ENCODE data around the gene PGLYRP4. TPM values are rescaled to one million over a fixed set of nuclear protein-coding genes. Genes with fewer than 3 reads are reported as not detected.
"Not testable (repeated sequence)": the region's sequence is repeated elsewhere in the genome, so short reads cannot be mapped to it uniquely, and the experiment has no call there.

The PGLYRP4 gene
- total RNA-seq, 1 donor from 2014 or later, result not detected

GRCh38 chr1:153340356-153340755 is 8.3 kb downstream of the PGLYRP4 start:
- no peak for DNase-seq (ENCODE audit: low read depth, low spot score)

DNA sequence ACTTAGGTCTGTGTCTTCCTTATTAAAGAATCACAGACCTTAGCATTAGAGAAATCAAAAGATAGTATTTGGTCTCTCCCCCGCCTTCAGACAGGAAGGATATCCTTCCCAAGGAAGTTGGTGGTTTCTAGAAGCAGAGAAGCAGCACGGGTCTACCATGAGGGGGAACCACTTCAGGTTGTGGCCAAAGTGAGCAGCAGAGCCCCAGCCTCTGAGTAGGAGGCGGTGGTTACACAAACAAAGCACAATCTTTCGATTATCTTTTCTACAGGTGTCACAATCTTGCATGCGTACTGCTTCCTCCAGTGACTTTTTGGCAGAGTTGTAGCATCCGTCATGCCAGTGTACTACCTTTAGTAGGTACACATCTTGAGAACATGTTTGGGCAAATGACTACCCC is 8.8 kb downstream of the PGLYRP4 start:
- DNase-seq (ENCODE audit: low read depth, low spot score), result no peak

GRCh38 chr1:153337980-153338853 is 10.4 kb downstream of the PGLYRP4 start:
- DNase-seq (ENCODE audit: low read depth, low spot score), result no peak

GRCh38 chr1:153336650-153337049 is 12.0 kb downstream of the PGLYRP4 start:
- DNase-seq (ENCODE audit: low read depth, low spot score), result no peak

- DNase-seq (ENCODE audit: low read depth, low spot score), result no peak
Measured at GRCh38 chr1:153333902-153334301, 14.7 kb downstream of the PGLYRP4 start.

GRCh38 chr1:153324912-153325311 is 23.7 kb downstream of the PGLYRP4 start:
- DNase-seq (ENCODE audit: low read depth, low spot score), result no peak

- no peak for DNase-seq (ENCODE audit: low read depth, low spot score)
Measured at GRCh38 chr1:153322568-153322967, 26.1 kb downstream of the PGLYRP4 start.

GRCh38 chr1:153318145-153318544 is 30.5 kb downstream of the PGLYRP4 start:
- DNase-seq (ENCODE audit: low read depth, low spot score), result not testable (repeated sequence)

- DNase-seq (ENCODE audit: low read depth, low spot score), result not testable (repeated sequence)
Measured at GRCh38 chr1:153316013-153316412, 32.6 kb downstream of the PGLYRP4 start.

DNA sequence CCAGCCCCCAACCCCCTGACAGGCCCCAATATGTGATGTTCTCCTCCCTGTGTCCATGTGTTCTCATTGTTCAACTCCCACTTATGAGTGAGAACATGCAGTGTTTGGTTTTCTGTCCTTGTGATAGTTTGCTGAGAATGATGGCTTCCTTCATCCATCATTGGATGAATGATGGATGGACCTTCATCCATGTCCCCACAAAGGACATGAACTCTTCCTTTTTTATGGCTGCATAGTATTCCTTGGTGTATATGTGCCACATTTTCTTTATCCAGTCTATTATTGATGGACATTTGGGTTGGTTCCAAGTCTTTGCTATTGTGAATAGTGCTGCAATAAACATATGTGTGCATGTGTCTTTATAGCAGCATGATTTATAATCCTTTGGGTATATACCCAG is 34.3 kb downstream of the PGLYRP4 start:
- DNase-seq (ENCODE audit: low read depth, low spot score), result not testable (repeated sequence)

- no peak for DNase-seq (ENCODE audit: low read depth, low spot score)
Measured at GRCh38 chr1:153313288-153313687, 35.4 kb downstream of the PGLYRP4 start.

- DNase-seq (ENCODE audit: low read depth, low spot score), result no peak
Measured at GRCh38 chr1:153312570-153313186, 36.0 kb downstream of the PGLYRP4 start, which contains the start of gene PGLYRP3. TSS of gene PGLYRP3 (minus strand) at chr1:153312952. CDS start at chr1:153310665, 2,287 bp downstream.

GRCh38 chr1:153310526-153310925 is 38.1 kb downstream of the PGLYRP4 start:
- DNase-seq (ENCODE audit: low read depth, low spot score), result no peak

DNA sequence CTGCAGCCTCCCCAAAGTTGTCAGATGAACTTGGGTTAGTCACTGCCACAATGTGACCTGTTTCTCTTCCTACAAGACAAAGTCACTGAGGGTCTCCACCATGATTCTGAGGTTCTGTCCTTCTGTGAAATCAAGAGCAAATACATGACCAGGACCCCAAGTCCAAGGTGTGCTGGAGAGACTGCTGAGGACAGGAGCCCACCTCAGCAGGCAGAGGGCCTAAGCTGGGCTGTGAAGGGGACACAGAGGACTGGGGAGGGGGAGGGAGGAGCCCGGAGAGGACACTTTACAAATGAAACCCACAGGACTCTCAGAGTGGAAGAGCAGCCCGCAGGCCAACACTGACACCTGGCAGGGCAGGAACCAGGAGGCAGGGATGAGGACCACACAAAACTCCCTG is 39.2 kb downstream of the PGLYRP4 start:
- DNase-seq (ENCODE audit: low read depth, low spot score), result no peak

DNA sequence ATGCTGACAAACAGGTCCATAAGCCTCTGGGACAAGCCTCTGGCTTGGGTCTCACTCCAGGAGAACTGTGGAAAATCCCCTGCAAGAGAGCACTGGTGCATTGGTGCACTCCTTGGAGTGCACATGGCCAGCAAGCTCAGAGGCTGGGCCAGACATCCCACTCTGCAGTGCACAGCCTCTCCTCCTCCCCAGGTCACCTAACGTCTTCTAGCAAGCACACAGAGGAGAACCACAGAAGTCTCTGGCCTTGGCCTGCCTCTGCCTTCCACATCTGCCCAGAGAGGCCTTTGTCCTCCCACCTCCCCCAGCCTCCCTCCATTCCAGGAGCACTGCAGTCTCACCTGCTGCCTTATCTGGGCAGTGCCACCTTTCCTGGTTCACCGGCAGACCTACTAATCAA is 40.1 kb downstream of the PGLYRP4 start:
- DNase-seq (ENCODE audit: low read depth, low spot score), result no peak

GRCh38 chr1:153307221-153307600 is 41.4 kb downstream of the PGLYRP4 start:
- no peak for DNase-seq (ENCODE audit: low read depth, low spot score)

DNA sequence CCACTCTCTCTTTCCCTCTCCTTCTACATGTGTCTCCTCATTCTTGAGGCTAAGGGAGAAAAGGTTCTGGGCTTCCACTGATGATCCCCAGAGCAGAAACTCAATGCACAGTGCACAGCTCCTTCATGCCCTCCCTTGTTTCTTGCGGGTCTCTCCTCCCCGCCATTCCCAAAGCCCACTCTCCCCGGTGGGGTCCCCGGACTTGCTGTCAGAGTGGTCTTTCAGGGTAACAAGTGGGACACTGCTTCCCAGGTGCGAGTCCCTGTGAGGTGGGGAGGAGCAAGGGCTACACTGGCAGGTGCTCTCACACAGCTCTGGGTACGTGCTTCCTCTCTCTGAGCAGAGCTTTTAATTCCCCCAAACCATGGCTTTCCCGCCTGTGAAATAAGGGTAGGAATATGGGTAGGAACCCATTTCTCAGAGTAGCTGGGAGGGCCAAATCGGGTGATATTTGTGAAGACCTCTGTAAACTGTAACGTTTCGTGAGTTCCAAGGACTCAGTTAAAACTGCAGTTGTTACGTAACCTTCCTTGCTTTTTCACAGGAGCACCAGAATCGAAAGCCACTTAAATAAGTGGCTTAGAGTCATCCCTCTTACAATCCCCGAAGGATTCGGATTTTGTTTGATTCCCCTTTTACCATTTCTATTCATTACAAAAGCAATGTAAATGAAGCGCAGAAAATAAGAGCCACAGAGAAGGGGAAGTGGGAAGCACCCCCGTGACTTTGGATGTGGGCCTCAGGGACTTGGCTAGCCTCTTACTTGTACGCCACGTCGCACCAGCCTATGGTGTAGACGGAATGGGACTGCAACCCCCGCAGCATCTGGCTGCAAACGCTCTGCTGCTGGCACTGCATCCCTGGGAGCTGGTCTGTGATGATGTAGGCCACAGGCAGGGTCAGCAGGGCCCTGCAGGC is 42.1 kb downstream of the PGLYRP4 start:
- no peak for DNase-seq (ENCODE audit: low read depth, low spot score)

DNA sequence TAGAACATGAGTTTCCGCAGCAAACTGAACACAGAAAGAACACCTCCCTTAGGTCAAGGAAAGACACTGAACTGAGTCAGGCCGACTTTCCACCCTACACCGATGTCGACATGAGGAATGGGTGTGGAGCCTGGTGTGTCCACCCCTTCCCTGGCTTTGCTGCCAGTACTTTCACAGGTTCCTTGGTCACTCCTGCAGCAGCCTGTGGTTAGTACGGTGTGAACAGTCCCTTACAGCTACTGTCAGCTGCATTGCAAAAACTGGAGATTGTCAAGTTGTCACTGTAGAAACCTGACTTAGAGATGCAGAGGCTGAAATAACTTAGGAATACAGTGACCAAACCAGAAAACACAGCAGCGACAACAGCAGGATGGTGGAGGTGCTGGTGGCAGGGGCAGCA is 43.0 kb downstream of the PGLYRP4 start:
- no peak for DNase-seq (ENCODE audit: low read depth, low spot score)

- no peak for DNase-seq (ENCODE audit: low read depth, low spot score)
Measured at GRCh38 chr1:153302308-153302707, 46.3 kb downstream of the PGLYRP4 start.

- DNase-seq (ENCODE audit: low read depth, low spot score), result no peak
Measured at GRCh38 chr1:153293851-153294250, 54.8 kb downstream of the PGLYRP4 start.

- DNase-seq (ENCODE audit: low read depth, low spot score), result no peak
Measured at GRCh38 chr1:153293480-153293775, 55.2 kb downstream of the PGLYRP4 start.

Data from pulmonary artery endothelial cell (primary cell).